OCI-LY3 (cell line): Measurements from ENCODE around the gene TMEM161B.

ENCODE experiments used
- H2AFZ ChIP-seq: fragments of 200-600, 300-600 bp; shearing (Covaris generic); 2 replicates; pipeline ENCODE4 v1.6.0; 2014; ENCODE audit warnings: antibody characterized with exemption, low read depth, low read length
- H3K27ac ChIP-seq: fragments of 200-600, 300-600 bp; sonication (generic); 2 replicates; pipeline ENCODE4 v1.5.1; 2014; ENCODE audit warnings: mild to moderate bottlenecking, low read length, moderate library complexity, mixed read lengths
- H3K27me3 ChIP-seq: fragments of 200-600, 300-600 bp; sonication (generic); 2 replicates; pipeline ENCODE4 v1.6.1; 2014; ENCODE audit warnings: low read depth, low read length, mixed read lengths
- H3K36me3 ChIP-seq: fragments of 200-600, 300-600 bp; sonication (generic); replicated peaks from 2 replicates; pipeline ENCODE3; 2014; ENCODE audit warnings: low read depth, low read length, mixed read lengths
- H3K4me1 ChIP-seq: fragments of 300-600, 200-600 bp; sonication (generic); 2 replicates; pipeline ENCODE4 v1.6.1; 2014; ENCODE audit warnings: low read length, mixed read lengths
- H3K4me2 ChIP-seq: fragments of 200-600, 300-600 bp; sonication (generic); 2 replicates; pipeline ENCODE4 v1.6.1; 2014; ENCODE audit warnings: low read length, mixed read lengths
- H3K4me3 ChIP-seq: fragments of 300-600, 200-600 bp; sonication (generic); 2 replicates; pipeline ENCODE4 v1.5.1; 2014; ENCODE audit warnings: antibody characterized with exemption, mild to moderate bottlenecking, low read length, moderate library complexity
- H3K79me2 ChIP-seq: fragments of 300-600, 200-600 bp; shearing (Covaris generic); 2 replicates; pipeline ENCODE4 v1.6.1; 2014; ENCODE audit warnings: mild to moderate bottlenecking, low read length, mixed read lengths
- H3K9ac ChIP-seq: fragments of 300-600, 200-600 bp; shearing (Covaris generic); 2 replicates; pipeline ENCODE4 v1.6.0; 2014; ENCODE audit warnings: mild to moderate bottlenecking, low read length, moderate library complexity
- H3K9me3 ChIP-seq: fragments of 200-600, 300-600 bp; shearing (Covaris generic); 2 replicates; pipeline ENCODE4 v1.6.1; 2014; ENCODE audit warnings: low read length, mixed read lengths; ENCODE audit not compliant: insufficient read depth
- H4K20me1 ChIP-seq: fragments of 200-600, 300-600 bp; sonication (generic); 2 replicates; pipeline ENCODE4 v1.6.1; 2016; ENCODE audit warnings: low read length, mixed read lengths; ENCODE audit not compliant: insufficient read depth
- EZH2phosphoT487 ChIP-seq: fragments of 200-600 bp; shearing (Covaris generic); IDR thresholded peaks from 2 replicates; pipeline ENCODE4 v1.6.1; 2018; ENCODE audit warnings: antibody characterized with exemption, mixed run types, low read depth
- TF ChIP-seq, protein P1 (sequence below): fragments of 200-600, 300-600 bp; sonication (generic); IDR thresholded peaks from 2 replicates; pipeline ENCODE4 v1.5.1; 2014; ENCODE audit warnings: antibody characterized with exemption, low read length, low read depth

Gene TMEM161B

DNA sequence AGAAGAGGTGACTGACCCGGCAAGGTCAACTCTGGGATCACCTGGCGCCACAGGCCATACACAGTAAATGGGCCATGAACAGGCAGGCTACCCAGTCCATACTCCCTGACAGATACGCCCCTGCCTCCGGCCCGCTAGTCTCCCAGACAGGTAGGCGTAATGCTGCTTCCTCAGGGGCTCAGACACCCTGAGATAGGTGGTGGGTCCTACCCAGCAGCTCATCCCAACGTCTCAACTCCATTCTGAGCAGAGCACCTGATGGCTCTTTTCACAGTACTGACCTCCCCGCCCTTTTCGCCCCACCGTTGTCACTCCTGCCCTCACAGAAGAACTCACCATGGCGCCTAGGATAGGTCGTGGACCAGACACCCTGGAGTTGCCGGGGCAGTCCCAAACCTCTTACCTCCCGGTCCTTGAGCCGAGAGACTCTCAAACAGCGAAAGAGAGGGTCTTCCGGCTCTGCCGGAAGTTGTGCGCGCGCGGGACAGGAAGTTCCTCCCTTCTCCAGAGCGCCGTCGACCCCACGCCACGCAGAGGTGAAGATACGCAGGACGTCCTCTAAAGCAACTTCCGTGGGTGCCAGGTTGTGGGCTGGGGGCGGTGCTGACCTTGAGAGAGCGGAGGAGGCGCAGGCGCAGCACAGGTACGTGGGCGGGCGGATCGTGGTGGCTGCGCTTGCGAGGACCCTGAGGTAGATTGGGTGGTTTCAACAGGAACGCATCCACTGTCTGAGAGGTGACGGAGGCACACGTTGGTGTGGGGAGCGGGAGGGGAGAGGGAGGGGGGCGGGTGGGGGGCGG is at the start of gene TMEM161B:
TSS of gene TMEM161B (minus strand) at position 461 of the 800 bp plus-strand sequence. CDS start at position 339, 122 bp downstream.
- H3K9me3 ChIP-seq: no peaks in the 10 kb centered on the region
- peaks cover 13% of the 10 kb centered on the region for H3K4me1 ChIP-seq
- peak within 1 kb of the TSS; percentile 91 for H2AFZ ChIP-seq
- H4K20me1 ChIP-seq: no peaks in the 10 kb centered on the region
- no peak for TF ChIP-seq EZH2phosphoT487
- TF ChIP-seq, protein P1, sequence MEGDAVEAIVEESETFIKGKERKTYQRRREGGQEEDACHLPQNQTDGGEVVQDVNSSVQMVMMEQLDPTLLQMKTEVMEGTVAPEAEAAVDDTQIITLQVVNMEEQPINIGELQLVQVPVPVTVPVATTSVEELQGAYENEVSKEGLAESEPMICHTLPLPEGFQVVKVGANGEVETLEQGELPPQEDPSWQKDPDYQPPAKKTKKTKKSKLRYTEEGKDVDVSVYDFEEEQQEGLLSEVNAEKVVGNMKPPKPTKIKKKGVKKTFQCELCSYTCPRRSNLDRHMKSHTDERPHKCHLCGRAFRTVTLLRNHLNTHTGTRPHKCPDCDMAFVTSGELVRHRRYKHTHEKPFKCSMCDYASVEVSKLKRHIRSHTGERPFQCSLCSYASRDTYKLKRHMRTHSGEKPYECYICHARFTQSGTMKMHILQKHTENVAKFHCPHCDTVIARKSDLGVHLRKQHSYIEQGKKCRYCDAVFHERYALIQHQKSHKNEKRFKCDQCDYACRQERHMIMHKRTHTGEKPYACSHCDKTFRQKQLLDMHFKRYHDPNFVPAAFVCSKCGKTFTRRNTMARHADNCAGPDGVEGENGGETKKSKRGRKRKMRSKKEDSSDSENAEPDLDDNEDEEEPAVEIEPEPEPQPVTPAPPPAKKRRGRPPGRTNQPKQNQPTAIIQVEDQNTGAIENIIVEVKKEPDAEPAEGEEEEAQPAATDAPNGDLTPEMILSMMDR: no peak
- H3K27ac ChIP-seq: peak within 1 kb of the TSS; percentile 62
- peak within 1 kb of the TSS; percentile 93 for H3K9ac ChIP-seq
- H3K4me3 ChIP-seq: peak within 1 kb of the TSS; percentile 100
- H3K36me3 ChIP-seq: peaks cover 19% of the 10 kb centered on the region
- peak within 1 kb of the TSS; percentile 92 for H3K4me2 ChIP-seq
- H3K27me3 ChIP-seq: no peaks in the 10 kb centered on the region
- peaks cover 70% of the 10 kb centered on the region for H3K79me2 ChIP-seq

DNA sequence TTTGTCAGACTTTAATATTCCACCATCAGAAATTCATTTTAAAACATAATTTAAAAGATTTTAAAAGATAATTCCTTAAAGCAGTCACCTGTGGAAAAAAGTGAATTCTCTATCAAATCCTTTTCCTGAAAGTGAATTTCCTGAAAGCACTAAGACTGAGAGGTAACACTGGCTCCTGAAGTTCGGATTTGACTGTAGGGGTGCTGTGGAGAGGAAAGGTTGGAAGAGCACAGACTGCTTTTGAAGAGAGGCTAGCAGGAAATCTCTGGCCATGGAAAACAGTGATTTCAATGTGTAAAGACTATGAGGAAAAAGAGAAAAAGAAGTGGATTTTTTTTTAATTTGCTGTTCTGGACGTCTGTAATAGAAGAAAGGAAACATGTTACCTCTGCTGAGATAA is 35.7 kb upstream of the TMEM161B start:
- H4K20me1 ChIP-seq: no peaks in the 10 kb centered on the region
- H3K79me2 ChIP-seq: no peaks in the 10 kb centered on the region
- no peak overlapping the region for H3K4me2 ChIP-seq
- no peaks in the 10 kb centered on the region for H3K27me3 ChIP-seq
- no peak overlapping the region for H3K27ac ChIP-seq
- no peaks in the 10 kb centered on the region for H3K4me1 ChIP-seq
- no peak overlapping the region for H2AFZ ChIP-seq
- no peak overlapping the region for H3K9ac ChIP-seq
- no peaks in the 10 kb centered on the region for H3K9me3 ChIP-seq
- no peaks in the 10 kb centered on the region for H3K36me3 ChIP-seq
- H3K4me3 ChIP-seq: no peak overlapping the region
- TF ChIP-seq EZH2phosphoT487: no peak
- TF ChIP-seq, protein P1: no peak

GRCh38 chr5:88298425-88298824 is 29.8 kb upstream of the TMEM161B start:
- H3K4me3 ChIP-seq: no peak overlapping the region
- no peak overlapping the region for H3K9ac ChIP-seq
- H3K4me1 ChIP-seq: no peaks in the 10 kb centered on the region
- no peaks in the 10 kb centered on the region for H3K79me2 ChIP-seq
- H3K36me3 ChIP-seq: no peaks in the 10 kb centered on the region
- no peak overlapping the region for H2AFZ ChIP-seq
- no peaks in the 10 kb centered on the region for H3K27me3 ChIP-seq
- no peak overlapping the region for H3K27ac ChIP-seq
- H3K4me2 ChIP-seq: no peak overlapping the region
- H4K20me1 ChIP-seq: no peaks in the 10 kb centered on the region
- TF ChIP-seq EZH2phosphoT487: no peak
- TF ChIP-seq, protein P1: no peak
- H3K9me3 ChIP-seq: no peaks in the 10 kb centered on the region

GRCh38 chr5:88290801-88291200 is 22.2 kb upstream of the TMEM161B start:
- Histone ChIP-seq H3K9me3 (no peaks in the 10 kb centered on the region), H3K79me2 (no peaks in the 10 kb centered on the region), H3K4me2 (no peak overlapping the region), H3K27ac (no peak overlapping the region), H3K27me3 (no peaks in the 10 kb centered on the region), H4K20me1 (no peaks in the 10 kb centered on the region), H3K36me3 (no peaks in the 10 kb centered on the region), H2AFZ (no peak overlapping the region), H3K4me1 (no peaks in the 10 kb centered on the region), H3K9ac (no peak overlapping the region), H3K4me3 (no peak overlapping the region)
- no peak for TF ChIP-seq EZH2phosphoT487
- TF ChIP-seq, protein P1: no peak
